Jurkat, Clone E6-1 (cell line): ENCODE data around the gene BID.
"Not testable (repeated sequence)": the region's sequence is repeated elsewhere in the genome, so short reads cannot be mapped to it uniquely, and the experiment has no call there.

ENCODE experiments used
- DNase-seq: peaks from one replicate; pipeline ENCODE4 v3.0.0-alpha.2; 2011; ENCODE audit warnings: low read depth, low spot score
- H3K4me3 ChIP-seq: 2 replicates; pipeline ENCODE4 v1.5.1; 2011; ENCODE audit warnings: mild to moderate bottlenecking, low read length, control low read depth, moderate library complexity

The BID gene

DNA sequence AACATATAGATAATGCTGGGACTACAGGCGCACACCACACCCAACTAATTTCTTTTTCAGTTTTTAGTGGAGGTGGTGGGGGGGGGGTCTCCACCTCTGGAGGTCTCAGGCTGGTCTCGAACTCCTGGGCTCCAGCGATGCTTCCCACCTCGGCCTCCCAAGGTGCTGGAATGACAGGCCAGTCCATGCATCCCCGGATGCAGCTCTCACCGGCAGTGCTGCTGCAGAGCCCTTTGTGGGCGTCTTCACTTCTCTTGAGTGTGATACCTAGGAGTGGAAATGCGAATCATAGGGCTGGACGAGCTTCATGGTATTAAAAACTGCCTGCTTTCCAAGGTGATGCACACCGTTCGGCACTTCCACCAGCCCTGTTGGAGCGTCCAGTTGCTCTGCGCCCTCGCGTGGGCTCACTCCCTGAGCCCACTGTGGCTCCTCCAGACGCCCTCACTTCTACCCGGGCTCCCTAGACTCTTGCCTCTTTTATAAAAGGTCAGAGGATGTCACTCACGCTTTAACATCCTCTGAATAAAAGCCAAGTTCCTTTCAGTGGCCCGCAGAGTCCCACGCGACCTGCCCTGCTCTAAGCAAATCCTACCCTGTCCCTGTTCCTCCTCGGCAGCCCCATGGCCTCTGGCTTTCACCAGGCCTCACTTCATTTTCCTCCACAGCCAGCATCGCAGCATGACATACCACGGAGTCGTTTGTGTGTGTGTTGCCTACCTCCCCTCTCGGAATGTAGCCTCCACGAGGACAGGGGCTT is 837 bp upstream of the BID start:
- peak overlapping the region; percentile 67 for H3K4me3 ChIP-seq
- no peak for DNase-seq

DNA sequence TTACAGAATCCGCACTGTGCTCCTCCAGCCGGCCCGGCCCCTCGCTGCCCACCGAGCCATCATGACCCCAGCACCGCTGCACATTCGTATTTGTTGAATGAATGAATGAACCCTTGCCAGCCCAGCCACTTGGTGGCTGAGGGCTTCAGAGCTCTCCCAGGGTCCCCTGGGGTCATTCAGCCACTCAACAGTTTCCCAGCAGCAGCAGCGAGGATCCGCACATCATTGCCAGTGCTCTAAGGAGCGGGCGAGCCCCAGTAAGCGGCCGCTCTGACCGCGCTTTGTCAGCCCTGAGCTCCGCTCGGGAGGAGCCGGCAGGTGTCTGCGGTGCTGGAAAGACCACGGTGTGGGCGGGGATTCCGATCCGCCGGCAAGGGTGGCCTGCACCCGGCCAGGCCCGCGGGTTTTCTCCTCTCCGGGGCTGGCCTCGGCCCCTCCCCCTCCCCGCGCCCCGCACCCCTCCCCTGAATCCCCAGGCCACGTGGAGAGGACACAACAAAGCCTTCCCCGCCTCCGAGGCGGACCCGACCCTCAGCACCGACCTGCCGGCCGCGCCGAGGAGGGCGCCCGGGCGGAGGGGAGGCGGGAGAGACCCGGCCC is 563 bp downstream of the BID start:
- DNase-seq, result no peak

DNA sequence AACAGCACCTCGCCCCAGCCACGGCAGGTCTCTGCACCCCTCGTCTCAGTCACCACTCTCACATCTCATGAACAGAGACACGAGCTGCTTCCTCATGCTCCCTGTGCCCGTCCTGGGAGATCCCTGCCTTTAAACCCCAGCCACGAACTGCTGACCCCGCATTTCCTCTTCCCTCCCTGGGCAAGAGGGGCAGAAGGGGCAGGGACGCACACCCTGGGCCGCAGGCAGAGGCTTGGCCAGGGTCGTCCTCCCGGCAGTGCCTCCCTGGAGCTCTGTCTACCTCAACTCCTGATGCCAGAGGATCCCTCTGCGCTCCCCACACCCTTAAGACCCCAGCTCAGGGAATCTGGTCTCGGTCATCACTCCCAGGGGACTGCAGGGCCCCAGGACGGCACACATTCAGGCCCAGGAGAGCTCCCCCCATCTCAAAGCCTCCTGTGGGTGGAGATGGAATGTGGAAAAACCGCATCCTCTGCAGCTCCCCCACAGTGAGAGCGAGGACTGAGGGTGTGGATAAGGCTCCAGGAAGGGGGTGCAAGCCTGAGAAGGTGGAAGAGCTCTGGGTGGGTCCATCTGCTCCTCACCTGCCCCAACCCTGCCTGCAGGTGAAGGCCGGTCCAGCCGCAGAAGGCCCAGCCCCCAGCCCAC is 1.2 kb downstream of the BID start:
- H3K4me3 ChIP-seq, result peak overlapping the region; percentile 67
- DNase-seq, result no peak

More for the DNA sequence above, 563 bp downstream of the BID start:
- H3K4me3 ChIP-seq, result peak overlapping the region; percentile 67

DNA sequence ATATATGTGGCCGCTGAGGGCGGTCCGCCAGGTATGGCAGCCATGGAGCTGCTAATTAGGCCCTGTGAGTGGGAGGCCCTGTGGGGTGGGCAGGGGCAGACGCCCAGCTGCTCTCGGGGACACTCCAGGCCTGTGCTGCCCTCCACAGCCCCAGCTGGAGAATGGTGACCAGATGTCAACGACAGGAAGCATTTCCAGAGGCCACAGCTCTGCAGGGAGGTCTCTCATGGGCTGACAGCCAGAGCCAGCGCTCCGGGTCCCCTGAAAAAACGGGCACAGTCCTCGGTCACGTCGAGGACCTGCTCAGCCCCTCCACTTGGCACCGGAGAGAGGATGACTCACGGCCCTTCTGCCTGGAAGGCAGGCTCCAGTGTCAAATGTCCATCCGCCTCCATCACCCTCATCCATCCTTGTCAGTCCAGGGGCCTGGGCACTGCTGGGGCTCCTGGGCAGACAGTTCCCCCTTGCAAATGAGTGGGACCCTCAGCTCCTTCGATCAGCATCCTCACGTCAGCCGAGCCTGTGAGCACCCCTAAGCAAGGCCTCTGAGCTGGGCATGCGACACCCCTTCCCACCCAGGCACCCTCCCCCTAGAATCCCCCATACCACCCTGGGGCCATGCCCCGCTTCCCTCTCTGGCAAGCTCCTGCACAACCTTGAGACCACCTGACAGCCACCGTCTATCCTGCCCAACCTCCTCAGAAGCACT is 1.9 kb downstream of the BID start:
- no peak for DNase-seq
- H3K4me3 ChIP-seq, result peak overlapping the region; percentile 67

DNA sequence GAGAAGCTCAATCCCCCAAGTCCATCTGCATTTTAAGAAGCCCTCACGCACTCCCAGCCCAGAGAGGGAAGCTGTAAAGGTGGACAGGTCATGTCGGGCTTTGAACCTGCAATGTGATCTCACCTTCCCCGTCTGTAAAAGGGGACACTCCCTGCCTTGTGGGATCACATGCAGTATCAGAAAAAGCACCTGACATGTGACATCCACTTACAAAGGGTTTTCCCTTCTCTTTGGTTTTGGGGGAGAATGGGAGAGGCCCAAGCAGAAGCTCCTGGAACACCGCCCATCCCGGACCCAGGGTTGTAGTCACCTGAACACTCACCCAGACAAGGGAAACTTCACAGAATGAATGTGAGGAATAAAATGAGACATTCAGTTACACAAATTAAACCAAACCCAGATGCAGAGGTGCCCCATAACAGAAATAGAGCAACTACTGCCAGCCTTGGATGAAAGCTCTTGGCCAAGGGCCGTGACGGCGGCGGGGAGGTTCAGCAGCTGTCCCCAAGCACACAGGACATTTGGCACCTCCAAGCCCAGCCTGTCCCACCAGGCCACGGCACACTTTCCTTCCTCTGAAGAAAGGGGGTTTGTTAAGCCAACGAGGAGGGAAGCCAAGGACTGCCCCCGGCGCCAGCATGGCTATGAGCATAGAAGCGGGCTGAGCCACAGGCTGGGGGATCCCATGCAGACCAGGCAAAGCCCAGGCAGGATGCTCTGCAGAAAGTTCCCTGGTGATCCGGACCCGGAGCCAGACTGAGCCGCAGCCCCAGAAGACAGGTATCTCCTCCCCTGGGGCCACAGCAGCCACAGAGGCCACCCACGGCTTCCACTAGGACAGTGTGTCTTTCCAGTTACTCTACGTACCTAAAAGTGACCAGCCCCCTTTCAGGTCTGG is 3.8 kb downstream of the BID start:
- no peak for DNase-seq
- no peak overlapping the region for H3K4me3 ChIP-seq

DNA sequence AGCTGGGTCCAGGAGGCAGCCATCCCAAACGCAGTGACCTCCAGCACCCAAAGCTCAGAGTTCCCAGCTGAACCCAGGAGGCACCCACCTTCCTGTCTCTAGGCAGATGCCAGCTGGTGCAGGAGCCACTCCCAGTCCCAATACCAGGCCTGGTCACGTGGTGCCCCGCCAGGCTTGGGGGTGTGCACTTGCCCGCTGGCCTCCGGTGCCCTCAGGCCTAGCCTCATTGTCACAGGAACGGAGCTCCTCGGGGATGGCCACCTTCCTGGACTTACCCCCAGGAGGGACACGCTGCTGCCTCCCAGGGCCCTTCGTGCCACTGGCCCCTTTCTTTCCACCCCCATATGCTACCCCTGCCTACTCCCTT is 4.6 kb downstream of the BID start:
- DNase-seq, result no peak
- no peak overlapping the region for H3K4me3 ChIP-seq

DNA sequence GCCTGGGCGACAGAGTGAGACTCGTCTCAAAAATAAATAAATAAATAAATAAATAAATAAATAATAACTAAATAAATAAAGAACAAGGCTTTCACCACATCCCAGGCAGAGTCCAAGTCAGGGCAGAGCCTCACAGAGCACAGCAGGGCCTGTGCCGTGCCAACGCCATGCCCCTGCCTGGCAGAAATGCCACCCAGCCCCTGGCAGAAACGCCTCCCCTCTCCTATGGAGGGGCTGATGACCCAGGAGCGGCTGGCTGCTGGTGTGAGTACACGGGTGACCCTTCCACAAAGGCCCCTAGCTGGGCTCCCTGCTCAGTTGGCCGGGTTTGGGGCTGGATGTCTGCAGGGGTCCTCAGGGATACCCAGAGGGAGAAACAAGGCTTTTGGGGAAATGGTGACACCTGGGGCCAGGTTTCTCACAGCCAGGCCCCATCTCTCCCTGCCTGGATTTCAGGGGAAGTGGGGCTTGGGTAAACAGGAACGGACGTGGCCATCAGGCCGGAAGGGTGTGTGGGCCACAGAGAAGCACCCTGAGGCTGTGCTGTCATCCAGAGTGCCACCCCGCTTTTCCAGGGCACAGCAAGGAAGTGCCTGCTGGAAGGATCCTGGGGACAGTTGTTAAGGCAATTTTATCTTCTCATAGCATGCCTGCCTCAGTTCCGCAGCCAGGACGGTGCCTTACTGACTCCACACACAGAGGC is 5.1 kb downstream of the BID start:
- no peak for DNase-seq
- no peak overlapping the region for H3K4me3 ChIP-seq

DNA sequence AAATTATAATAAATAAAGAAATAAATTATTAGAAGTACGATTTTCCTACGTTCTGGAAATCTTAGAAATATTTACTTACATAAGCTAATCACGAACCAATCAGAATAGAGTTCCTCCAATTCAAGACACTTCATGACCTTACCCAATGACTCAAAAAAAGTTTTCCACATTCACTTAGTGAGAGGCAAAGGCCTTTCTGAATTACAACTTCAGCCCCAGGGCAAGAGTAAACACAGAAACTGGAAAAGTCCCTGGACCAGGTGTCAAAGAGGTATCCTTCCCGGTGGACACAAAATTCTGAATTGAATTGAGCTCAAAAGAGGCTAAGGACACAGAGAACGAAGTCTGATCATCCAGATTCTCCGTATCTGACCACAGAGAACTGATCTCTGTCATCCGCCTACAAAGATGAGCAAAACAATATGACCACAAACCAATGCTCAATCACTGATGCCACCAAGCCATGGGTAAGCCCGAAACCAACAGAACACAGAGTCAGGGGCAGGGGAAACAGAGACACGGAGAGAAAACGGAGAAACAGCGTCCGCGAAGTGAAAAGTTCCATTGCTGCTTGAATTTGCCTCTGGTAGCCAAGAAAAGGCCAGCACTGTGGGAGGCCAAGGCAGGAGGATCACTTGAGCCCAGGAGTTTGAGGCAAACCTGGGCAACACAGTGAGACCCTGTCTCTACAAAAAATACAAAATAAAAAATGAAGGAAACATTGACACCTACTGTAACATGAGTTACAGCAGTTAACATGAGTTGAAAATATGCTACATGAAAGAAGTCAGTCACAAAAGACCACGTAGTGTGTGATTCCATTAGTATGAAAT is 6.8 kb downstream of the BID start:
- DNase-seq, result no peak
- H3K4me3 ChIP-seq, result no peak overlapping the region

DNA sequence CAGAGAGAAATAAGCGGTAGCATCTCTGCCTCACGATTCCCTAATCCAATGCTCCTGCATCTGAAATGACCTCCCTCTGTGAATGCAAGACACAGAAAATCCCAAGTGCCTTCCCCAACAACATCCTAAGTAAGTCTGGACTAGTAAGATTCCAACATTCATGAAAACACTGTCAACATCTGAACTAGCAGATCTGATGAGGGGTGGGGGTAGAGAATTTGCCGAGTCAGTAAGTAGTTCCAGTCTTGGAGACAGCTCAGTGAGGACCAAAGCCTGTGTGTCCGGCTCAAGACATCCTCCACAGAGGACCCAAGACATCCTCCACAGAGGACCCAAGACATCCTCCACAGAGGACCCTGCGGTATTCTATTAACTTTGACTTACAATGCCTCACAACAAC is 9.4 kb downstream of the BID start:
- not testable (repeated sequence) for H3K4me3 ChIP-seq, DNase-seq

DNA sequence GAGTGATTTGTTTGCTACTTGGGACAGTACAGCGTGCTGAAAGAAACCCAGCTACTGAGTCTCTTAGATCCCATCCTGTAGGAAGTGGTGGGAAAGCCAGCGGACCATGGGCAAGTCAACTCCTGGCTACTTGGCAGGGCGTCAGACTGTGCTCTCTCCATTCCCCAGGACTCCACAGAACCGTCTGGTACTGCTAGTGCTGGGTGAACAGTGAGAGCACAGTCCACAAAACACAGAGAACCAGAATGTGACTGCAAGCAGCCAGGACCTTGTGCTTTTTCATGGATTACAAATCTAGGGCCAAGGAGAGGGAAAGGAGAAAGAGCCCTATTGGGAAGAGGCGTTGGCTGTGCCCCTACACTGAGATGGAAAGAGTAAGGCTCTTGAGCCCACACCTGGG is 10.2 kb downstream of the BID start:
- DNase-seq, result no peak
- peak overlapping the region; percentile 18; the same call in 1 of the 2 replicates for H3K4me3 ChIP-seq

DNA sequence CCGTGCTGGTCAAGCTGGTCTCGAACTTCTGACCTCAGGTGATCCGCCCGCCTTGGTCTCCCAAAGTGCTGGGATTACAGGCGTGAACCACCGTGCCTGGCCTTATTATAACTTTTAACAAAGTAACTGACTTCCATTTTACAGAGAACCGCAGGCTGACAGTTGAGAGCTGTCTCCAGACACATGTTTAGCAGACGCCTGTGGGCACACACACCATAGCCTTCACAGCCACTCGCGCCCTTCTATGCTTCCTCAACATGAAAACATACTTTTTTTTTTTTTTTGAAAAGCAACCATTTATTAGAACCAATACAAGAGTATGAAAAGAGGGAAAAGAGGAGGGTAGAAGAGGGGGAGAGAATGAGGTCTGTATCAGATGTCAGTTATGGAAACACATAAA is 10.8 kb downstream of the BID start:
- DNase-seq, result peak; percentile 81
- H3K4me3 ChIP-seq, result not testable (repeated sequence)

DNA sequence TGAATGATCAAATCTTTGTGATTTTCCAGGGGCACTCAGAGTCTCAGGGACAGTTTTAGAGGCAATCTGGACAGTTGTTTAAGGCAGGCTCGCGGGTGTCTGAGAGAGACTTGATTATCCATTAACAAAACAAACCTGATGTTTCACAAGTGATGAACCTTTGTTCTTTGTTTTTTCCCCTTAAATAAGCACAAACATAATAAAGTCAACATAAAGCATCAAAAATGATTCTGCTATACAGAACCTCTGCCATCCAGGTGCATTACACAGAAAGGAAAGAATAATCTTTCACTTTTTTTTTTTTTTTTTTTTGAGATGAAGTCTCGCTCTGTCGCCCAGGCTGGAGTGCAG is 13.2 kb downstream of the BID start:
- H3K4me3 ChIP-seq, result no peak overlapping the region
- DNase-seq, result no peak

DNA sequence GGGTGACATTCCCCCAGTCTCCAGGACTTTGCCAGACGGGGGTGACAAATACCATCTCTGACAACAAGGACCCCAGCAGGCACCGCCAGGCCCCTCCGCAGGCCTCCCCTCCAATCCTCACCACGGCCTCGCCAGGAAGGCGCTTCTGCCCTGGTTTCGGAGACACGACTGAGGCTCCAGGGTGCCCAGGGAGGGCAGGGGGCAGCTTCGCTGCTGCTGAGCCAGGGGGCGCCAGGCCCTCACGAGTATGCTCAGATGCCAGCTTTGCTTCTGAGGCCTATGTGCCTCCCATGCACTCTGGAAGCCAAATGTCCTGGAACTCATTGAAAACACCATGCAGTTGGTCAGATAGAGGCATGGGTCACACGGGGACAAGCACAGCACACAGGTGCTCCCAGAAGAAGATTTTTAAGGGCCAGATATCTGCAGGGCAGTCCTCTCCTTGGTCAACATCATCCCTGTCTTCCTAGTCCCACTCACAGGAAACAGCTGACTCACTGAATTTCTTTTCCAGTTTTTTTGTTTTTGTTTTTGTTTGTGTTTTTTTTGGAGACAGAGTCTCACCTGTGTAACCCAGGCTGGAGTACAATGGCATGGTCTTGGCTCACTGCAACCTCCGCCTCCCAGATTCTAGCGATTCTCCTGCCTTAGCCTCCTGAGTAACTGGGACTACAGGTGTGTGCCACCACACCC is 19.9 kb downstream of the BID start:
- DNase-seq, result no peak
- H3K4me3 ChIP-seq, result no peak overlapping the region

DNA sequence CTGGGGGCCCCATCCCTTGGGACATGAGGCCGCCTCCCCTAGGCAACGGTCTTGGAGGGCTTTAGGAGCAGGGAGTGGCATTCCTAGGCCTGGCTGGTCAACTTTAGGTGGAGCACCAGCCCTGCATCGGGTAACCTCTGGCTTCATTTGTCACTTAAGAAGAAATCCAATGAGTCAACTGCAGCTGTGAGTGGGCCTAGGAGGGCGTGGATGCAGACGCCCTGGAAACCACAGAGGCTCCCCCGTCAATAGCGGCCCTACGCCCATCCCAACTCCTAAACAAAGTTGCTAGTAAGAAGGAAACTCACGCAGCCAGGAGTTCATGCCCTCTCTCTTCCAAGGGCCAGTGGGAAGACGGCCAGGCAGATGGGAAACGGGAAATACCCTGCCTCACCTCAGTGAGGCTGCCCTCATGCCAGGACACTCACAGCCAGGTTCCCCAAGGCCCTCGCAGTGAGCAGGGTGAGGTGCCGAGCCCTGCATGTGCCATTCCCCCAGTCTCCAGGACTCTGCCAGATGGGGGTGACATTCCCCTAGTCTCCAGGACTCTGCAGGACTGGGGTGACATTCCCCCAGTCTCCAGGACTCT is 20.8 kb downstream of the BID start:
- no peak for DNase-seq

DNA sequence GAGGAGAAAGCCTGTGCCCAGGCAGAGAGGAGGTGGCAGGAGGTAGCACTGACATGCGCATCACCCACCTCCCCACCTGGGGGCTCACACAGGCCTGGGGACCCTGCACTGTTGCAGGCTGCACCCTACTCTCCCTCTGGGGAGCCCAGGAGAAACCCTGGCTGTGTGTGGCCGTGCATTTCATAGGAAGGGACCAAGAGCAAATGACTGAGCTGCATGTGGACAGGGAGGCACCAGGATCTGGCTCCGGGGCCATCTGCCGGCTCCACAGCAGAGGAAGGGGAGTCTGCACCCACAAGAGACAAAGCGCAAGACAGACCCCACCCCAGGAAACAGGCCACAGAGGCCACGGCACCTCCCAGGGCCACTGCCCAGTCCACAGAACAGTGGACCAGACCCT is 22.7 kb downstream of the BID start:
- no peak for DNase-seq
- H3K4me3 ChIP-seq, result no peak overlapping the region

More for the DNA sequence above, 20.8 kb downstream of the BID start:
- H3K4me3 ChIP-seq, result no peak overlapping the region

DNA sequence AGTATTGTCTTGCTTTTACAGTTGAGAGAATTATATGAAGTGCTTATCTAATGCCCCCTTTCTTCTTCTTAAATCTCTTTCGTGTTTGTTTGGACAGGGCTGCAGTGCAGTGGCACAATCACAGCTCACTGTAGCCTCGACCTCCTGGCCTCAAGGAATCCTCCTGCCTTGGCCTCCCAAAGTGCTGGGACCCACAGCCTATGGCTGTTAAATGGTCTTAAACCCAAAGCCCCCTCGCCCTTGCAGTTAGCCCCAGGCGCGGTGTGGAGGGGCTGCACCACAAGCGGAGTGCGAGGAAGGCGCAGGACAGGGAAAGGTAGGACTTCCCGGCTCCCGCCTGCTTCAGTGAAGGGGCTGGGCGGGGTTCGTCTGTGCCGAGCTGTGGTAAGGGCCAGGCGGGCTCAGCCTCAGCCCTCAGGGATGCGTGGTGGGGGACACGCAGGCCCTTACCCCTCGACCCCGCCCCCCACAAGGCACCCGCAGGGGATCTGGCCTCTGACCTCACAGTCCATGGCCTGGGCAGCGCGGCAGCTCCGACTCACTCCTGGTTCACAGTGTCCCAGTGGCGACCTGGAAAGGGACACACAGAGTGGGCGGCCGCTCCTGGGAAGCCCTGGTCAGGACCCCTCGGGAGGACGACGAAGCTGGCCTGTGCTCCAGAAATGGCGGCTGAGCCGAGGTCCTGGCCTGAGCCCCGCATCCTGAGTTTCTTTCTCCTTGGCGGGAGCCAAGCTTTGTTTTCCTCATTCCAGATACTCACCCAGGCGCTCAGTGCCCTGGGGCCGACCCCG is 24.5 kb downstream of the BID start:
- no peak overlapping the region for H3K4me3 ChIP-seq
- no peak for DNase-seq
